HG02571 (cell line): ENCODE results near the gene BSN.

Source experiments
- ATAC-seq: cut with Tn5 transposase; IDR thresholded peaks from one replicate; pipeline ENCODE4 v1.9.1; 2021; ENCODE audit warnings: mild to moderate bottlenecking, moderate library complexity; ENCODE audit not compliant: unreplicated experiment

The BSN gene

GRCh38 chr3:49652218-49652902 lies 98.1 kb downstream of the BSN start:
- no peak for ATAC-seq

DNA sequence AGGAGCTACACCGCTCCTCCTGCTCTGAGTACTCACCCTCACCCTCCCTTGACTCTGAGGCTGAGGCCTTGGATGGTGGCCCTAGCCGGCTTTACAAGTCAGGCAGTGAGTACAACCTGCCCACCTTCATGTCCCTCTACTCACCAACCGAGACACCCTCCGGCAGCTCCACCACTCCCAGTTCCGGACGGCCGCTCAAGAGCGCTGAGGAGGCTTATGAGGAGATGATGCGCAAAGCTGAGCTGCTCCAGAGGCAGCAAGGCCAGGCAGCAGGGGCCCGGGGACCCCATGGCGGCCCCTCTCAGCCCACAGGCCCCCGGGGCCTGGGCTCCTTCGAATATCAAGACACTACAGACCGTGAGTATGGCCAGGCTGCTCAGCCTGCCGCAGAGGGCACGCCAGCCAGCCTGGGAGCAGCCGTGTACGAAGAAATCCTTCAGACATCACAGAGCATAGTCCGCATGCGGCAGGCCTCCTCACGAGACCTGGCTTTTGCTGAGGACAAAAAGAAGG lies 98.7 kb downstream of the BSN start:
- ATAC-seq: no peak

- ATAC-seq: no peak
These were observed 99.3 kb downstream of the BSN start for GRCh38 chr3:49653621-49654020.

DNA sequence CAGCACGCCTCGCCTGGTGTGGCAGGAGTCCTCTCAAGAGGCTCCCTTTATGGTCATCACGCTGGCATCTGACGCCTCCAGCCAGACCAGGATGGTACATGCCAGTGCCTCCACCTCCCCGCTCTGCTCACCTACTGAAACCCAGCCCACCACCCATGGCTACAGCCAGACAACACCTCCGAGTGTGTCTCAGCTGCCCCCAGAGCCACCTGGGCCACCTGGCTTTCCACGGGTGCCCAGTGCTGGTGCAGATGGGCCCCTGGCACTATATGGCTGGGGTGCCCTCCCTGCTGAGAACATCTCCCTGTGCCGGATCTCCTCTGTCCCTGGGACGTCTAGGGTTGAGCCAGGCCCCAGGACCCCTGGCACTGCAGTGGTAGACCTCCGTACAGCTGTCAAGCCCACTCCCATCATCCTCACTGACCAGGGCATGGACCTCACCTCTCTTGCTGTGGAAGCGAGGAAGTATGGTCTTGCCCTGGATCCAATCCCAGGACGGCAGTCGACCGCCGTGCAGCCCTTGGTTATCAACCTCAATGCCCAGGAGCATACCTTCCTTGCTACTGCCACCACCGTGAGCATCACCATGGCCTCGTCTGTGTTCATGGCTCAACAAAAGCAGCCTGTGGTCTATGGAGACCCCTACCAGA lies 100.0 kb downstream of the BSN start:
- no peak for ATAC-seq

DNA sequence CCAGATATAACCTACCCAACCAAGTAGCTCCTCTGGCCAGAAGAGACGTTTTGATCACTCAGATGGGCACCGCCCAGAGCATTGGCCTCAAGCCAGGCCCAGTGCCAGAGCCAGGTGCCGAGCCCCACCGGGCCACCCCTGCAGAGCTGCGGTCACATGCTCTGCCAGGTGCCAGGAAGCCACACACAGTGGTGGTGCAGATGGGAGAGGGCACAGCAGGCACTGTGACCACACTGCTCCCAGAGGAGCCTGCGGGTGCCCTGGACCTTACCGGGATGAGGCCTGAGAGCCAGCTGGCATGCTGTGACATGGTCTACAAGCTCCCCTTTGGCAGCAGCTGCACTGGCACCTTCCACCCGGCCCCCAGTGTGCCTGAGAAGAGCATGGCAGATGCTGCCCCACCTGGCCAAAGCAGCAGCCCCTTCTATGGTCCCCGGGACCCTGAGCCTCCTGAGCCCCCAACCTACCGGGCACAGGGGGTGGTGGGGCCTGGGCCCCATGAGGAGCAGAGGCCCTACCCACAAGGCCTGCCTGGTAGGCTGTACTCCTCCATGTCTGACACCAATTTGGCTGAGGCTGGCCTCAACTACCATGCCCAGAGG lies 100.8 kb downstream of the BSN start:
- no peak for ATAC-seq

DNA sequence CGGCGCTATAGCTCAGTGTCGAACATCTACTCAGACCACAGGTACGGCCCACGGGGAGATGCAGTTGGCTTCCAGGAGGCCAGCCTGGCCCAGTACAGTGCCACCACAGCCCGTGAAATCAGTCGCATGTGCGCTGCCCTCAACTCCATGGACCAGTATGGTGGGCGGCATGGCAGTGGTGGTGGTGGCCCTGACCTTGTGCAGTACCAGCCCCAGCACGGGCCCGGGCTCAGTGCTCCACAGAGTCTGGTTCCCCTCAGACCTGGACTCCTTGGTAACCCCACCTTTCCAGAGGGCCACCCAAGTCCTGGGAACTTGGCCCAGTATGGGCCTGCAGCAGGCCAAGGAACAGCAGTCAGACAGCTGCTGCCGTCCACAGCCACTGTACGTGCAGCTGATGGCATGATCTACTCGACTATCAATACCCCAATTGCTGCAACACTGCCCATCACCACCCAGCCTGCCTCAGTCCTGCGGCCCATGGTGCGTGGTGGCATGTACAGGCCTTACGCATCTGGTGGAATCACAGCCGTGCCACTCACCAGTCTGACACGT lies 101.5 kb downstream of the BSN start:
- ATAC-seq: no peak

DNA sequence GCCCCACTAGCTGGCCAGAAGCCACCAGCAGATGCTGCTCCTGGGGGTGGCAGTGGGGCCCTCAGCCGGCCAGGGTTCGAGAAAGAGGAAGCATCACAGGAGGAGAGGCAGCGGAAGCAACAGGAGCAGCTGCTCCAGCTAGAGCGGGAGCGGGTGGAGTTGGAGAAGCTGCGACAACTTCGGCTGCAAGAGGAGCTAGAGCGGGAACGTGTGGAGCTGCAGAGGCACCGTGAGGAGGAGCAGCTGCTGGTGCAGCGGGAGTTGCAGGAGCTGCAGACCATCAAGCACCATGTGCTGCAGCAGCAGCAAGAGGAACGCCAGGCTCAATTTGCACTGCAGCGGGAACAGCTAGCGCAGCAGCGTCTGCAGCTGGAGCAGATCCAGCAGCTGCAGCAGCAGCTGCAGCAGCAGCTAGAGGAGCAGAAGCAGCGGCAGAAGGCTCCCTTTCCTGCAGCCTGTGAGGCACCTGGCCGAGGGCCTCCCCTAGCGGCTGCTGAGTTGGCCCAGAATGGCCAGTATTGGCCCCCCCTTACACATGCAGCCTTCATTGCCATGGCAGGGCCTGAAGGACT lies 102.3 kb downstream of the BSN start:
- no peak for ATAC-seq

DNA sequence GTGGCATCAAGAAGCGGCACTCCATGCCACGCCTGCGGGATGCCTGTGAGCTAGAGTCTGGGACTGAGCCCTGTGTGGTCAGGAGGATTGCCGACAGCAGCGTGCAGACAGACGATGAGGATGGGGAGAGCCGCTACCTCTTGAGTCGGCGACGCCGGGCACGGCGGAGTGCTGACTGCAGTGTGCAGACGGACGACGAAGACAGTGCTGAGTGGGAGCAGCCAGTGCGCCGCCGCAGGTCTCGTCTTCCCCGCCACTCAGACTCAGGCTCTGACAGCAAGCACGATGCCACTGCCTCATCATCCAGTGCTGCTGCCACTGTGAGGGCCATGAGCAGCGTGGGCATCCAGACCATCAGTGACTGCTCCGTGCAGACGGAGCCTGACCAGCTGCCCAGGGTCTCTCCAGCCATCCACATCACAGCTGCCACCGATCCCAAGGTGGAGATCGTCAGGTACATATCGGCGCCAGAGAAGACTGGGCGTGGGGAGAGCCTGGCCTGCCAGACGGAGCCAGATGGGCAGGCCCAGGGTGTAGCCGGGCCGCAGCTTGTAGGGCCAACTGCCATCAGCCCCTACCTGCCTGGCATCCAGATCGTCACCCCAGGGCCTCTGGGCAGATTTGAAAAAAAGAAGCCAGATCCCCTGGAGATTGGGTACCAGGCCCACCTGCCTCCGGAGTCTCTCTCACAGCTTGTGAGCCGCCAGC lies 103.1 kb downstream of the BSN start:
- ATAC-seq: no peak

DNA sequence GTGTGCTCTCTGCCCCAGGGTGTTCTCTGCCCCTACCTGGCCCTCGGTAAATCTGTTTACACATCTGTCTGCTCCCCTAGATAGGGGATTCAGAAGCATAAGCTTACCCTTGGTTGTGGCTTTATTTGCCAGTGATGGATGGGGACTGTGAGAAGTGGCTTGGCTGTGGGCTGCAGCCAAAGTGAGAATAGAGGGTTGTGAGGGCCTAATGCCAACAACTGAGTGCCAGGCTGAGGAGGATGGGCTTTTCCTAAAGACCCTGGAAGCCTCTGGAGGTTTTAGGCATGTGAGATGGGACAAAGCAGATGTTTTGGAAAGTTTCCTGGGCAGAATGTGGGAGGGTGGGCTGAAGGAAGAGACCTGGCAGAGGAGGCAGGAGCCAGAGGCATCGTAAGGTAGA lies 104.4 kb downstream of the BSN start:
- no peak for ATAC-seq

GRCh38 chr3:49659756-49660155 lies 105.5 kb downstream of the BSN start:
- ATAC-seq: no peak

GRCh38 chr3:49661281-49661680 lies 107.0 kb downstream of the BSN start:
- ATAC-seq: no peak

GRCh38 chr3:49662021-49662420 lies 107.7 kb downstream of the BSN start:
- no peak for ATAC-seq

- ATAC-seq: no peak
These were observed 108.6 kb downstream of the BSN start for GRCh38 chr3:49662720-49663413.

DNA sequence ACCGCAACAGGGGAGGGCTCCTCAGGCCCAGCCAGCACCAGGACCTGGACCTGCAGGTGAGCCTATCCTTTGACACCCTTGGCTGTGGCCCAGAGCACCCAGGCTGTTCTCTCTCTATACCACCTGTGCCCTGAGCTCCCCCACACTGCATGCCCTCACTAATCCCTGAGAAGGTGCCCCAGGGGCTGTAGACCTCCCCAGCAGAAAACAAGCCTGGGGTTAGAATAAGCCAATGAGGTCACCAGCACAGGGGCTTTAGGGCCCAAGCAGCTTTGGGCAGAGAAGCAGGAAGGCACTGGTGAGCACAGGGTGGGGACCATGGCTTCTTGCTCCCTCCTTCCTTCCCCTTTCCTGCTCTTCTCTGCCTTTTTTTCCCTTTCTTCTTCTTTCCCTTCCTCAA lies 109.6 kb downstream of the BSN start:
- ATAC-seq: no peak

DNA sequence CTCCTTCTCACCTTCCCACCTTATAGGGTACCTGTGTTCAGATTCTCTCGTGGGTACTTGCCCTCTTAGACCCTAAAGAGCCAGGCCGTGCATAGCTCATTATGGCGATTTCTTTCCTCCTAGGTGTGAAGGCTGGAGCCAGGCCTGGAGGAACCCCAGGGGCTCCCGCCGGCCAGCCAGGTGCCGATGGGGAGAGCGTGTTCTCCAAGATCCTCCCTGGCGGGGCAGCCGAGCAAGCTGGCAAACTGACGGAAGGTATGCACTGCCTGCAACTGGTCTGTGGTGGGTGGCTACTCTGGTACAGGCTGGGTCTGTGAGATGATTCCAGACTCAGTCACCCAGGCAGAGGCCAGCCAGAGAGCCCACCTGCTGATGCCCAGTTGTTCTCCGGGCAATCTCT lies 110.0 kb downstream of the BSN start:
- ATAC-seq: no peak

GRCh38 chr3:49665822-49666519 lies 111.7 kb downstream of the BSN start:
- ATAC-seq: no peak

DNA sequence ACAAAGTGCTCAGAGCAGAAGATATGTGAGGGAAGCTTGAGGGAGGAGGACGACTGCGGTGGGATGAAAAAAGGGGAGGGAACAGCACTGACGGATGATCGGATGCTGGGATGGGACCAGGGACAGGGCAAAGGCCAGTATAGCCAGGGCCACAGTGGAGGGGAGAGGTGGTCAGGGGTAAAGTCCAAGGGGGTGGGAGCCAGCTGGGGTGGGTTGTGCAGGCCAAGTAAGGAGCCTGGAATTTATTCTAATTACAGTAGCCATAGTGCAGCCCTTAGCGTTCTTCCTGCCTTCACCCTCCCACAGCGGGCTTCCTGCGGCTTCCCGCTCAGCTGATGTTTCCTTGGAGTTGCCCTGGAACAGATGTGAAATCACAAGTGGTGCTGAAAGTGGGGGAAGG lies 112.3 kb downstream of the BSN start:
- ATAC-seq: no peak

- ATAC-seq: no peak
These were observed 113.6 kb downstream of the BSN start for GRCh38 chr3:49667701-49668413.

GRCh38 chr3:49668414-49668797 lies 114.1 kb downstream of the BSN start:
- ATAC-seq: no peak
